Measurements from ENCODE around the gene TMEM187. TPM values are rescaled to one million over a fixed set of nuclear protein-coding genes. Genes with fewer than 3 reads are reported as not detected.

The TMEM187 gene, protein sequence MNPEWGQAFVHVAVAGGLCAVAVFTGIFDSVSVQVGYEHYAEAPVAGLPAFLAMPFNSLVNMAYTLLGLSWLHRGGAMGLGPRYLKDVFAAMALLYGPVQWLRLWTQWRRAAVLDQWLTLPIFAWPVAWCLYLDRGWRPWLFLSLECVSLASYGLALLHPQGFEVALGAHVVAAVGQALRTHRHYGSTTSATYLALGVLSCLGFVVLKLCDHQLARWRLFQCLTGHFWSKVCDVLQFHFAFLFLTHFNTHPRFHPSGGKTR
- 5.1 and 7.5 TPM in 2 replicates for total RNA-seq

GRCh38 chrX:153972368-153973126 is at the start of gene TMEM187:
TSS of gene TMEM187 (plus strand) at chrX:153972754. CDS start at chrX:153982063, 9,309 bp downstream.

DNA sequence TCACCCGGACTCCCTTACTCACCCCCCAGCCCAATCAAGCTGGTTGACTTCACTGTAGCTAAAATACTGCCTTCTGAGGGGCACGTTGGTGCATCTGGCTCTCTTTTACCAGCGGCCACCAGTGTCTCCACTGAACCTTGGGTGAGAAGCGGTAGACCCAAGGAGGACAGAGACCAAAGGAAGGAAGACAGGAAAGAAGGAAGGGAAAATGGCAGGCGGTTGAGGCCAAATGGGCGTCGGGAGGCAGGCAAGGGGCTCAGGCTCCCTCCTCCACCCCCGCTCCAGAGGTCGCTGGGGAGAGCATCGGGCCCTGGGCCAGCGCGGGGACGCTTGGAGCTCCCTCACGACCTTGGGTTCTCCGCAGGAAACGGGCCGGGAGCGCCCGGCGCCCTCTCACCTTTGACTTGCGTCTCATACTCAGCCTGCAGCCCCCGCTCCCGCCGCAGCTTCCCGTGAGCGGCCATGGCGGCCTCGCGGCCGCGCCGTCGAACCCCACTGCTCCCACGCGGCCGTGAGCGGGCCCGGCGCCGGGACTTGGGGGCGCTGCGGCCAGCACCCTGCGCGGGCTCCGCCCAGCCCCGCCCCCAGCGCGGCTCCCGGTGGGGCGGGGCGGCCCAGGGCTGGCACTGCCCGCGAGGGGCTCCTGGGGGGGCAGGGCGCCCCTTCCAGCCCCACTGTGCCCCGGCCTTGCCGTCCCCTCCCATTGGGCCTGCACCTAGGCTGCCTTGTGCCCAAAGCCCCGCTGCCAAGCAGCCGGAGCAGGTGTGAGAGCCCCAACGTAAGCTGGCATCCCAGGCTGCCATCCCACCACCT is 46.6 kb upstream of the TMEM187 start, which contains the start of gene ARHGAP4:
ARHGAP4 (minus strand) TSS at position 526 of the 813 bp plus-strand sequence; CDS start at position 464, 62 bp downstream.

GRCh38 chrX:153934762-153935325 is 37.7 kb upstream of the TMEM187 start, which contains the start of gene NAA10:
TSS of gene NAA10 (minus strand) at chrX:153935037. CDS start at chrX:153934904, 133 bp downstream.

DNA sequence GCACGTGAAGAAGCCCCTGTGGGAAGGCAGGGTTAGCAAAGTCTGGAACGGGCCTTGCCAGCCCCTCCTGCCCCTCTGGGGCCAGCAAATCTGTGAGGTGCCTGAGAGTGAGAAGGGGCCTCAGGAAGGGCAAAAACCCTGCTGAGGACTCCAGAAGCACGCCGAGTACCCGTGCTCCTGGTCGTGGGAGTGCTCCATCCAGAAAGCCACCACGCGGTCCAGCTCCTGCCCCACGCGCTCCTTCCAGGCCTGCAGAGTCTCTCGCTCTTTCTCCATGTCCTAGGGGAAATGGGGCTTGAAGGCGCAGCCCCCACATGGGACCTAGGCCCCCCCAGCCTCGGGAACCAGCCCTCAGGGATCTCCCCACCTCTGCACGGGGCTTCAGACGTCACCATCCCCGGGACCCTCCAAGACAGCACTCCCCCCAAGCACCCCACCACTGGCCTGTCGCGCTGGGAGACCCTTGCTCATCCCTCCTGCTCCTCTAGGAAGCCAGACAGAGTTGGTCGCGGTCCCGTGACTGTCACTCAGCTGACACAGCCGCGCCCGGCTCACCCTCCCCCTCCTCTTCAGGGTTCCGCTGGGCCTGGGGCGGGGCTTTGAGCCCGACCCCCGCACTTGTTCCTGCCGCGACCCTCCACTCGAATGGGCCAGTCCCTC is 28.3 kb upstream of the TMEM187 start, which contains the start of gene RENBP:
RENBP (minus strand) TSS at position 504 of the 660 bp plus-strand sequence; CDS start at position 471, 33 bp downstream.

GRCh38 chrX:153971450-153972367 is 845 bp upstream of the TMEM187 start, which contains the start of gene HCFC1:
TSS of gene HCFC1 (minus strand) at chrX:153971818. CDS start at chrX:153970840, 978 bp downstream.

DNA sequence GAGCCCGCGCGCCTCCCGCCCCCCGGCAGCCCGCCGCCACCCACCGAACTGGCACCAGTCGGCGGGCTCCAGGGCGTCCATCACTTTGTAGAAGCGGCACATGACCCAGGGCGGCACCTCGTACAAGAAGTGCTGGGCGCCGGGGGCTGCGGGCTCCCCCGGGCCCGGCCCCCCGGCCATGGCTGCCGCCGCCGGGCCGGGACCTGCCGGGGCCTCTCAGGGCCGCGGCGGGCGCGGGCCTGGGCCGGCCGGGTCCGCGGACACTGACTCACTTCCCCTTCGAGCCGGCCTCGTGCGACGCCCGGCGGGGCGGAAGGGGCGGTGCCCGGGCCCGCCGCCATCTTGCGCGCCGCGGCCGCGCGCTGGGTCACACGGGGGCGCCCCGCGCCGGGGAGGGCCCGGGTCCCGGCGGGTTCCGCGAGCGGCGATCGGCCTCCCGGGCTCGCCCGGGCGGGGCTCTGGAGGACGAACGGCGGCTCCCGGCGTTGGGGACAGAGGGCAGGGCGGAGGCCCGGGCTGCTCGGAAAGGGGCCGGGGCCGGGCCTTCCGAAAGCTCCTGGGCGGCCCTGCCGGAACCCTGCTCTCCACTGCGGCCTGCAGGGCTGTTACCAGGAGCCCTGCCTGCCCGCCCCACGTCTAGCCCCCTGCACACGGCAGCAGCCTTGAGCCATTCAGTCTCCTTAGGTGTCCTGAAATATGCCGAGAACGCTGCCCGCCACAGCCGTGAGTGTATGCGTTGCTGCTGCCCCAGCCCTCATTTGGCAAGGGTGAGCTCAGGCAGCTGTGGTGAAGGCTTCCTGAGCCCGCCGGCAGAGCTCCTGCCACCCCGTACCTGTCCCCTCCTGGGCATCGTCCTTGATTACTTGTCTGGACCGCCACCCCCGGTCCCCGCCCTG is 47.3 kb downstream of the TMEM187 start, which contains the start of gene IRAK1:
IRAK1 (minus strand) TSS at position 270 of the 896 bp plus-strand sequence; CDS start at position 180, 90 bp downstream.

Other genes starting within 250 kb of the TMEM187 start
- 229 and 239 TPM in 2 replicates for gene BCAP31, start 248.4 kb upstream of the TMEM187 start, total RNA-seq
- 1.0 and 4.3 TPM in 2 replicates for gene ABCD1, start 247.9 kb upstream of the TMEM187 start, total RNA-seq
- gene PLXNB3, start 208.5 kb upstream of the TMEM187 start, total RNA-seq: 2.7 and 28.8 TPM in 2 replicates
- under 0.01 and 0.14 TPM in 2 replicates for gene SRPK3, start 191.7 kb upstream of the TMEM187 start, total RNA-seq
- 22.9 and 38.8 TPM in 2 replicates for gene IDH3G, start 178.4 kb upstream of the TMEM187 start, total RNA-seq
- 71.8 and 132 TPM in 2 replicates for gene SSR4, start 178.1 kb upstream of the TMEM187 start, total RNA-seq
- gene PDZD4, start 142.2 kb upstream of the TMEM187 start, total RNA-seq: 0.36 TPM in 1 of 2 replicates, not detected in the other
- 2.1 and 6.3 TPM in 2 replicates for gene L1CAM, start 86.6 kb upstream of the TMEM187 start, total RNA-seq
- gene AVPR2, start 68.1 kb upstream of the TMEM187 start, total RNA-seq: not detected in 2 replicates
- 0.68 and 1.4 TPM in 2 replicates for gene ARHGAP4, start 46.5 kb upstream of the TMEM187 start, total RNA-seq
- gene NAA10, start 37.7 kb upstream of the TMEM187 start, total RNA-seq: 51.6 and 54.3 TPM in 2 replicates
- 1.0 and 3.6 TPM in 2 replicates for gene RENBP, start 28.1 kb upstream of the TMEM187 start, total RNA-seq
- gene HCFC1, start 936 bp upstream of the TMEM187 start, total RNA-seq: 8.9 and 26.0 TPM in 2 replicates
- 127 and 144 TPM in 2 replicates for gene IRAK1, start 47.1 kb downstream of the TMEM187 start, total RNA-seq
- 18.1 and 22.6 TPM in 2 replicates for gene MECP2, start 125.0 kb downstream of the TMEM187 start, total RNA-seq
- not detected in 2 replicates for gene OPN1LW, start 171.5 kb downstream of the TMEM187 start, total RNA-seq
- gene OPN1MW, start 209.8 kb downstream of the TMEM187 start, total RNA-seq: not detected in 2 replicates
- not detected in 2 replicates for gene OPN1MW2, start 247.0 kb downstream of the TMEM187 start, total RNA-seq